Stimulated activated CD8-positive, alpha-beta memory T cell treated with anti-CD3 and anti-CD28 coated beads, Interleukin-2, amount 100 ng/mL, for 48 hours (primary cell): ENCODE results near the gene NRG3.

Source experiments
- DNase-seq, 2 donors: peaks; one replicate each; pipeline ENCODE4 v3.0.0-alpha.2; 2020; ENCODE audit warnings: low read depth in 2 of 2

Gene NRG3

DNA sequence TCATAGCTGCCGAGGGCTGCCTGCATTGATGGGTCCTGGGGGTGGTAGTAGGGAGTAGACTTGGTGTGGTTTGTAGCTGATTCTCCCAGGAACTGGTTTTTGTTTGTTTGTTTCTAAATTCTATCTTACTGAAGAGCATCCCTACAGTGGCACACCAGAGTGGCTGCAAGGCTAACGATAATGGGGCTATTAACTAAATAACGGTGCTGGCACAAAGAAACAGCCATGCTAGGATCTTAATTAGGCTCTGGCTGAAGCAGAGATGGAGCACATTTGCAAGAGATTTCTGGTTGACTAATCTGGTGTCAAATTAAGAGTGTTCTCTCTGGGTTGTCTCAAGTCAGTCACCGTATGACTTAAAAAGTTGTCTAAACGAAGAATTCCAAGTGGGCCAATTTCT lies 590.0 kb downstream of the NRG3 start:
- no peak for DNase-seq

DNA sequence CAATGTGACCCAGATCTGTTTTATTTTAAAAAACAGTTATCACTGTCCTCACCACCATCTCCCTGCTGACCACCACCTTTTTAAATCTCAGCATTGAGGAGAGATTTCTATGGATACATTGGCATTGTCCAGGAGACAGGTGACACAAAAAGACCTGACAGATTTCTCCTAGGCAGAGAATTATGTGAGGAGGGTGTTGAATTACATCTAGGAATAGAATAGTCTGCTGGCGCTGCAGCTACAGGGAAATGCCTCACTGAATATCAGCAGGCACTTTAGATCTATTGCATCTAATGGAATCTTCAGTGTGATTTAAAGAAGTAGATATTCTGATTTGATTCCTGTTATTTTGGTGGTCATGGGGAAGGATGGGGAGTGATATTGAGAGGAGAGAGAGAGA lies 593.5 kb downstream of the NRG3 start:
- DNase-seq: no peak

GRCh38 chr10:82472406-82473335 lies 597.7 kb downstream of the NRG3 start:
- no peak for DNase-seq

- no peak for DNase-seq
These were observed 602.8 kb downstream of the NRG3 start for GRCh38 chr10:82477776-82478175.

GRCh38 chr10:82492647-82493046 lies 617.7 kb downstream of the NRG3 start:
- no peak for DNase-seq

DNA sequence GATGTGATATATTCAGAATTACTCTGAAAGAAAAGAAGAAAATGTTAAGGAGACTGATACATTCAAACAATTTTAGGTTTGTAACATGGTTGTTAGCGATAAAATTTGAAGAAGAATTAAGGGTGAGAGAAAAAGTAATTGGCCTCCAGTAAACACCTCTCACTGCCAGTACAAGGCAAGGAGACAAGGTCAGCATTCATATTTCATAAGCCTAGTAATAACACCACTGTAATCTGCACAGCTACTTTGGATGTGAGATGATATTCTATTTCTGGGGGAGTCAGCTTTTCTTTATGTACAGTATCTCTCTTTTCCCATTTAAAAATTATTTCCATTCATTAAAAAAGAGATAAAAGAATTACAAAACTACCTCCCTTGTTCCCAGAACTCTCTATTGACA lies 621.1 kb downstream of the NRG3 start:
- DNase-seq: no peak

- DNase-seq: no peak
These were observed 622.4 kb downstream of the NRG3 start for GRCh38 chr10:82497439-82497838.

- no peak for DNase-seq
These were observed 624.0 kb downstream of the NRG3 start for GRCh38 chr10:82498976-82499375.

DNA sequence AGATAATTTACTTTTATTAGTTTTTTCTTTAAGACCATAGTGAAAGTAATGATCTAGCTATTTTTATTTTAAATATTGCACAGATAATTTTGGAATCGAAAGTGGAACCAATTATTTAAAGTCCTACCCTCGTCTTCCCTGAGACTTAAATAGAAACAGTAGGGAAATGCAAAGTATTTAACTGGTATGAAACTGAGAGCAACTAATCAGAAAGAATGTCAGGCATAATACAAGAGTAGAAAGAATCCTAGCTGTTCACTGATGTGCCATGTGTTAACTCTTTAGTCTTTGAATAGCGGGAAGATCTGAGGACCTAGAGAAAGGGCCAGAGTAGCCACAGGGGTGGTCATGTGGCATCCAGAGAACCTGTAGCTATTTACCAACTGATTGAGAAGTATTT lies 630.0 kb downstream of the NRG3 start:
- no peak for DNase-seq

DNA sequence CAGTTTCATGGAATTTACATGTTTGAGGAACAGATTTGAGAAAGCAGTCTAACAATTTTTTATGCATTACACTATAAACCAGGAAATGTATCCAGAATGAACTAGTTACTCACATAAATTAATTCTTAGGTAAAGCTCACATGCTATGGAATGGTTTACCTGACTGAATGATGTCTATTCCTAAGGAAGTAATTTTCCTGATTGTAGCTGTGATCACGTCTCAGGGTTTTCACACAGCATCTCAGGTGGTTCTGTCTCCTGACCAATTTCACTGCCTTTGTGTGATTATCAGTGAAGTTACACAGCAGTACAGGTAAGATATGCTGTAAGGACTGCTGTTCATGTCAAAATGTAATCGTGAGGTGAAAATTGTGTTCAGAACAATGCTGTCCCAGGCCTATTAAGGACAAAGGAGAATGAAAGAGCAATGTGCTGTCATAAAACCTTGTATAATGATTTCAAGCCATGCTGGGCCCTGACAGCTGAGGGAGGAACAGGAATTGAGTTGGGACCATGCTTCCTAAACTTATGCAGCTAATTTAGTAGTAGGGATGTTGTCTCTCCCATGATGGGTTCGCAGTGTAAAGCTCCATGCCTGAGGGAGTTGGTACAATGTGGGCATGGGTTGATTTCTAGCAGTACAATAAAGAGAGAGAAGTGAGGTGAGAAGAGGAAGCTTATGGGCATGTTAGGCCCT lies 631.8 kb downstream of the NRG3 start:
- no peak for DNase-seq

DNA sequence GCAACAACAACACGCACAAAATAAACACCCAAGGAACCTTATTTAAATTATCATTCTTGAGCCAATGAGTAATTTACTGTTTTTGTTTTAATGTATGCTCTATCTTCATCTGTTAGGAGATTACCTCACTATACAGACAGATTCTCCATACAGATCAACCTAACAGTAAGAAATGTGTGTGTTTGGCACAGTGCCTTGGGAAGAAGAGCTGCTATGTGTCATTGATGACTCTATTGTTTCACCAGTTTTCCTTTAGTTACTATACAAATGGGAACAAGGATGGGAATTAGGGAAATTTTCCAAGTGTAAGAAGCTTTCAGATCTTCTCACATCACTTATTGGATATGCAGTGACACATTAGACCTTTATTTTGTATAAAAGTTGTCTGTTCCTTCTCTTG lies 640.3 kb downstream of the NRG3 start:
- DNase-seq: no peak

- no peak for DNase-seq
These were observed 654.1 kb downstream of the NRG3 start for GRCh38 chr10:82529062-82529461.

DNA sequence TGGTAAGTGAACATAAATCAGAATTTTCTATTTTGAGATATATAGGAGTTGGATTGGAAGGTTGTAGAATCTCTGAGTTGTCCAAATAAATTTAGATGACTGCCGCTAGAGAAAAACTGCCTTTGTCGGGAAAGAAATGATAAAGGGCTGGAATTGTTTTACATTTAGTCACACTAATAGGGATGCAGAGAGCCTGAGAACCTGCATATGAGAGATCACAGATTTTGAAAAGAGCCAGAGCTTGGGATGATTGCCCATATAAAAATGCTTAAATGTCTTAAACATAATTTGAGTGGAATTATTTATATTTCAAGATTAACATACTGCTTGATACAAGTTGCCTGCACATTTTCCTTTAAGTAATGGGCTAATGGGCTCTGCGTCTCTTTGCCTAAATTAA lies 660.5 kb downstream of the NRG3 start:
- DNase-seq: no peak

GRCh38 chr10:82536668-82537067 lies 661.7 kb downstream of the NRG3 start:
- DNase-seq: no peak

DNA sequence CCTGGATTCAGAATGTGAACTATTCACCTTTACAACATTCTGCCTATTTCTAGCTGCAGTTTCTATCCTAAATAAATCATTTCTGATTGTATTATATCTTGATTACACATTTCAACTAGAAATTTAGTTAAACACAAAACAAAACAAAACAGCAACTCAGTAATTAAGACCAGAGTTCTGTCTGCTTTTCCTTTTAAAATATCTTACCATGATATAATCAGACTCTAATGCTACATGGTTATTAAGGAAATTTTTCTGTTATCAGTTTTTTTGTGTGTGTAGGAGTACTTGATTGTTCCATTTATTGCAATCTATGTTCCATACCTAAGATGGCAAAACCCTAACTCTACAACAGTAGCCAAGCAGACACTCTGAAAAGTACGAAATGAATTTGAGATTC lies 663.3 kb downstream of the NRG3 start:
- no peak for DNase-seq

DNA sequence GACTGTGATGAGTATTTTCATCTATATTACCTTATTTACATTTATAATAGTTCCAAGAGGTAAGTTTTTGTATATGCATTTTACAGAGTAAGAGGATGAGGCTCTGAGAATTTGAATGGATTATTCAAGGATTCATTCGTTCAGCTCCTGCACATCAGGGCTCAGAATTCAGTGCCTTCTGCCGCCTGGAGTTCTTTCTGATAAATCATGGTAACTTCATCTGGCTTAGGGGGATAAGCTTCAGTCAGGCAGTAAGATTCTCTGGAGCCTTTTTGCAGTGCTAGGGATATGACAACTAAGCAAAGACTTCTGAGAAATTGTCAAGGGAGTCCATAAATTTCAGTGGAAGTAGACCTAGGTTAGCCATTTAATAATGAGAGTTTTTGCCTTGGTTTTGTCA lies 668.6 kb downstream of the NRG3 start:
- no peak for DNase-seq

GRCh38 chr10:82544377-82544776 lies 669.4 kb downstream of the NRG3 start:
- no peak for DNase-seq

DNA sequence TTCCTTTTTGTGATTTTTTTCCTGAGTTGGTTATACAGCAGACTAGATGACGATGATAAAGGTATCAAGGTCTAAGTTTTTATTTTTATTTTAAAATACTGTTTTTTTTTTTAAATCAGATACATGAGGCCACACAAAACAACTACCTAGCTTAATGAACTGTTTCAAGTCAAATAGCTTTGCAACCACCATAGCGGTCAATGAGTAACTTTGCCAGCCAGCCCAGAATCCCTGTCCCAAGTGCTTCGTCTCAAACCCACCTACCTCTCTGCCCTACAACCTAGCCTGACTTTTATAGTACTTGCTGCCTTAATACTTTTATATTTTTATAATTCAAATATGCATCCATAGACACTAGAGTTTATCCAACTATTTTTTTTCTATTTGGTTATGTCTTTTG lies 676.5 kb downstream of the NRG3 start:
- DNase-seq: no peak

- DNase-seq: no peak
These were observed 677.3 kb downstream of the NRG3 start for GRCh38 chr10:82552267-82552666.

GRCh38 chr10:82554381-82554780 lies 679.4 kb downstream of the NRG3 start:
- no peak for DNase-seq

DNA sequence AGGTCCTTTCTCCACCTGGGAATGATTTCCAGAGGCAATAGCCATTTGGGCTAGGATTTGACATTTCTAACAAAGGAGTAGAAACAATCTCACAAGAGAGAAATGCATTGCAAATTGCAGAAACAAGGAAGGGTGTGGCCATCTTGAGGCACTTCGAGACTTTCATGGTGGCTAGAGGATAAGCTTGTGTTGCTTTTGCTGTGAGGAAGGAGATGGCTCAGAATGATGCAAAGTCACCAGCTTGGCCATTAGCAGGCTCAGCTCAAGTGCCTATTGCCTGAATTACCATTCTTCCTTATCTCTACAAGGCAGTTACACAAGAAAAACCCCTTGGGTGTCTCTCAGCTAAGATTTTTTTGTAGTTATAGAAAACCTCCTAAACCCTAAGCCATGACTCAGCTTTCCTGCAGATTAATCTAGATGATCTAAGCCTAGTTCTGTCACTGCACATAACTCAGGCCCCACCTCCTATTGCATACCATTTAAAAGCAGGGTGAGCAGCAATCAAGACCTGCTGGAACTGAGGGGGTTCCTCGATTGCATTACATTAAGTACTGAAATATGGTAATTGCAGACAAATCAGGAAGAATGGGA lies 683.1 kb downstream of the NRG3 start:
- no peak for DNase-seq

DNA sequence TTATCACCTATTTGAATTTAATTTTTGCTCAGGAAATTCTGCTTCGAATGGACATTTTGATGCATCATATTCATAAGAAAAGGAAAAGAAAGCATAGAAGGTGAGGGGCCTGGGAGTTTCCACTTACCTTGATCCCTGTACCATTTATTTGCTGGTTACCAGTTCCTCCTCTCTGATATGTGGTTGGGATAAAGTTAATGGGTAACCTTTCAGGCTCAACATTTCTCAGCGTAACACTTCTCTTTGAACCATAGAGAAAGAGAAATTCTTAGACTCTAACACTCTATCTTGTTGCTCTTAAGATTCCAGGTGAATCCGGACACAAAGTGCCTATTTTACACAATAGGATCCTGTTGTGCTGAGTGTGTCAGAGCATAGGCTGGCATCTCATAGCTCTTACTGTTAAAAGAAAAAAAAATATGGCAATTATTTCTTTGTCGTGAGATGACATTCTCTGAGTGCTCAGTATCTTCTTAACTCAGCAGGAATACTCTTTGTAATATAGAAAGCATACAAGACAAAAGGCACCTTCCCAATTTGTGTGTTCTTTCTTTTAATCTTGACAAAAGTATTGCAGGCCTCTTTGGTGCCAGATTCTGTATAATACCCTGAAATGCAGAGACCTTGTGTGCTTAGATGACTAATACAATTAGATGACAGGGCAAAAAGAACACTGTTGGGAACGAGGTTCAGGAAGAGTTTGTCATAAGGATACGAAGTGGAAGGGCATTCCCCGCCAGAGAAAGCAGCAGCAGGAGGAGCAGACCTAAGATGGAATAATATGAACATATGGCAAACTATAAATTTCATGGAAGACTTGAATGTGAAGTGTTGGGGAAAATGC lies 689.6 kb downstream of the NRG3 start:
- DNase-seq: no peak
